ENCODE measurements around the gene NTM. TPM values are rescaled to one million over a fixed set of nuclear protein-coding genes. Genes with fewer than 3 reads are reported as not detected.

The NTM gene
- total and polyA plus RNA-seq, 2 experiments from 2014 or later, result 1.1 to 1.7 TPM

DNA sequence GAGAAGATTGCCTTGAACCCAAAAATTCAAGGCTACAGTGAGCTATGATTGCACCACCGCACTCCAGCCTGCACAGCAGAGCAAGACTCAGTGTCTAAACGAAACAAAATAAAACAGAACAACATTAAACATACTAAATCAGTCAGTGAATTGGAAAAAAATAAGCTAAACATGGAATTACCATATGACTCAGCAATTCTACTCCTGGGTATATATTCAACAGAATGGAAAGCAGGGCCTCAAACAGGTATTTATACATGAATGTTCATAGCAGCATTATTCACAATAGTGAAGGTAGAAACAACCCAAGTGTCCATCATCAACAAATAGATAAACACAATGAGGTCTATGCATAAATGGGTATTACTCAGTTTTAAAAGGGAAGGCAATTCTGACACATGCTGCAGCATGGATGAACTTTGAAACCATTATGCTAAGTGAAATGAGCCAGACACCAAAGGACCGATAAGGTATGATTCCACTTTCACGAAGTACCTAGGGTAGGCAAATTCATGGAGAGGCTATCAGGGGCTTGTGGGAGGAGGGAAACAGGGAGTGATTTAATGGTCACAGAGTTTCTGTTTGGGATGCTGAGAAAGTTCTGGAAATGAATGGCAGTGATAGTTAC is 15.5 kb downstream of the NTM start:
- Histone ChIP-seq H3K27me3 (no peaks in the 10 kb centered on the region), H3K9me3 (ENCODE audit: low read depth) (no peaks in the 10 kb centered on the region), H3K4me3 (no peak overlapping the region), H3K36me3 (no peaks in the 10 kb centered on the region), H3K27ac (no peak overlapping the region), H3K4me1 (ENCODE audit: low read depth) (no peaks in the 10 kb centered on the region)
- no peak for DNase-seq (ENCODE audit: low read depth in 1 of 2, low spot score in 1 of 2)
- TF ChIP-seq, protein P1, sequence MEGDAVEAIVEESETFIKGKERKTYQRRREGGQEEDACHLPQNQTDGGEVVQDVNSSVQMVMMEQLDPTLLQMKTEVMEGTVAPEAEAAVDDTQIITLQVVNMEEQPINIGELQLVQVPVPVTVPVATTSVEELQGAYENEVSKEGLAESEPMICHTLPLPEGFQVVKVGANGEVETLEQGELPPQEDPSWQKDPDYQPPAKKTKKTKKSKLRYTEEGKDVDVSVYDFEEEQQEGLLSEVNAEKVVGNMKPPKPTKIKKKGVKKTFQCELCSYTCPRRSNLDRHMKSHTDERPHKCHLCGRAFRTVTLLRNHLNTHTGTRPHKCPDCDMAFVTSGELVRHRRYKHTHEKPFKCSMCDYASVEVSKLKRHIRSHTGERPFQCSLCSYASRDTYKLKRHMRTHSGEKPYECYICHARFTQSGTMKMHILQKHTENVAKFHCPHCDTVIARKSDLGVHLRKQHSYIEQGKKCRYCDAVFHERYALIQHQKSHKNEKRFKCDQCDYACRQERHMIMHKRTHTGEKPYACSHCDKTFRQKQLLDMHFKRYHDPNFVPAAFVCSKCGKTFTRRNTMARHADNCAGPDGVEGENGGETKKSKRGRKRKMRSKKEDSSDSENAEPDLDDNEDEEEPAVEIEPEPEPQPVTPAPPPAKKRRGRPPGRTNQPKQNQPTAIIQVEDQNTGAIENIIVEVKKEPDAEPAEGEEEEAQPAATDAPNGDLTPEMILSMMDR (IDR thresholded peaks at IDR 0.05; ENCODE audit: low read depth, low read length), result no peak

GRCh38 chr11:131386408-131386807 is 16.0 kb downstream of the NTM start:
- TF ChIP-seq, protein P1 (IDR thresholded peaks at IDR 0.05; ENCODE audit: low read depth, low read length), result no peak
- no peak overlapping the region for H3K27ac ChIP-seq
- no peaks in the 10 kb centered on the region for H3K9me3 ChIP-seq (ENCODE audit: low read depth)

GRCh38 chr11:131388030-131388429 is 17.6 kb downstream of the NTM start:
- H3K36me3 ChIP-seq, result no peaks in the 10 kb centered on the region
- no peak for DNase-seq (ENCODE audit: low read depth in 1 of 2, low spot score in 1 of 2)
- no peaks in the 10 kb centered on the region for H3K27me3 ChIP-seq
- H3K9me3 ChIP-seq (ENCODE audit: low read depth), result no peaks in the 10 kb centered on the region
- H3K27ac ChIP-seq, result no peak overlapping the region
- TF ChIP-seq, protein P1 (IDR thresholded peaks at IDR 0.05; ENCODE audit: low read depth, low read length), result no peak
- no peaks in the 10 kb centered on the region for H3K4me1 ChIP-seq (ENCODE audit: low read depth)
- H3K4me3 ChIP-seq, result no peak overlapping the region

More at GRCh38 chr11:131386408-131386807, 16.0 kb downstream of the NTM start:
- Histone ChIP-seq H3K4me1 (ENCODE audit: low read depth) (no peaks in the 10 kb centered on the region), H3K36me3 (no peaks in the 10 kb centered on the region), H3K4me3 (no peak overlapping the region), H3K27me3 (no peaks in the 10 kb centered on the region)
- DNase-seq (ENCODE audit: low read depth in 1 of 2, low spot score in 1 of 2), result no peak

GRCh38 chr11:131389582-131389981 is 19.2 kb downstream of the NTM start:
- H3K27ac ChIP-seq, result no peak overlapping the region
- DNase-seq (ENCODE audit: low read depth in 1 of 2, low spot score in 1 of 2), result no peak
- no peaks in the 10 kb centered on the region for H3K36me3 ChIP-seq
- H3K4me3 ChIP-seq, result no peak overlapping the region
- no peaks in the 10 kb centered on the region for H3K4me1 ChIP-seq (ENCODE audit: low read depth)
- TF ChIP-seq, protein P1 (IDR thresholded peaks at IDR 0.05; ENCODE audit: low read depth, low read length), result no peak
- no peaks in the 10 kb centered on the region for H3K9me3 ChIP-seq (ENCODE audit: low read depth)
- no peaks in the 10 kb centered on the region for H3K27me3 ChIP-seq

GRCh38 chr11:131391176-131391575 is 20.8 kb downstream of the NTM start:
- DNase-seq (ENCODE audit: low read depth in 1 of 2, low spot score in 1 of 2), result no peak
- no peak overlapping the region for H3K4me3 ChIP-seq
- no peaks in the 10 kb centered on the region for H3K4me1 ChIP-seq (ENCODE audit: low read depth)
- no peaks in the 10 kb centered on the region for H3K36me3 ChIP-seq
- TF ChIP-seq, protein P1 (IDR thresholded peaks at IDR 0.05; ENCODE audit: low read depth, low read length), result no peak
- no peaks in the 10 kb centered on the region for H3K9me3 ChIP-seq (ENCODE audit: low read depth)
- H3K27ac ChIP-seq, result no peak overlapping the region
- H3K27me3 ChIP-seq, result no peaks in the 10 kb centered on the region
